Endothelial cell of umbilical vein (primary cell): ENCODE data around the gene STAU1. TPM values are rescaled to one million over a fixed set of nuclear protein-coding genes. Genes with fewer than 3 reads are reported as not detected.

Experiments used
- BruUV-seq: library from RNA; stranded (reverse); fragments of 400-500 nt; replicated peaks from 2 replicates; lab custom pipeline; 2021; lab: Mats Ljungman, UMichigan
- CTCF ChIA-PET: fragments of 300-600, 350-600 bp; sonication (Branson Sonifier 250); formaldehyde crosslinking; loops from one replicate; lab custom pipeline; 2021; ENCODE audit warnings: antibody characterized with exemption, inconsistent platforms; lab: Charles Lee
- POLR2A ChIA-PET: fragments of 300-600, 350-600 bp; sonication (Branson Sonifier 250); formaldehyde crosslinking; loops from one replicate; lab custom pipeline; 2021; ENCODE audit warnings: antibody characterized with exemption, inconsistent platforms; lab: Charles Lee
- DNase-seq: peaks from one replicate; pipeline ENCODE4 v3.0.0-alpha.2; 2011; ENCODE audit warnings: low read depth, low spot score
- FAIRE-seq: peaks from 2 replicates; lab custom pipeline; 2011; peaks lifted over from hg19 to GRCh38; lab: Jason Lieb, UNC
- H2AFZ ChIP-seq: 2 replicates; pipeline ENCODE4 v1.6.0; 2012; ENCODE audit warnings: low read depth, low read length, control low read depth, inconsistent platforms
- H3K27ac ChIP-seq: 2 replicates; pipeline ENCODE4 v1.5.1; 2011; ENCODE audit warnings: low read depth, mild to moderate bottlenecking, control low read depth, low read length, moderate library complexity; ENCODE audit not compliant: insufficient read depth
- H3K27me3 ChIP-seq, 2 experiments: 2 replicates each; pipeline versions ENCODE4 v1.6.0 to v1.6.1; 2011; ENCODE audit warnings: low read length in 2 of 2, mixed read lengths in 1 of 2; ENCODE audit not compliant: control insufficient read depth in 2 of 2, insufficient read depth in 2 of 2
- H3K36me3 ChIP-seq, 2 experiments: 2 replicates in 1 of 2; 3 replicates in 1 of 2; pipeline ENCODE4 v1.5.1; 2011; ENCODE audit warnings: low read length in 2 of 2, mild to moderate bottlenecking in 1 of 2, moderate library complexity in 1 of 2; ENCODE audit not compliant: control insufficient read depth in 2 of 2, insufficient read depth in 2 of 2; ENCODE audit errors: extremely low read depth in 1 of 2
- H3K4me1 ChIP-seq: 3 replicates; pipeline ENCODE4 v1.5.1; 2011; ENCODE audit warnings: mild to moderate bottlenecking, low read length; ENCODE audit not compliant: control insufficient read depth, insufficient read depth; ENCODE audit errors: extremely low read depth
- H3K4me2 ChIP-seq: 2 replicates; pipeline ENCODE4 v1.6.1; 2011; ENCODE audit warnings: low read length, control low read depth, mixed read lengths; ENCODE audit not compliant: insufficient read depth
- H3K4me3 ChIP-seq, 3 experiments: fragments of 200-600 bp in 1 of 3; sonication (generic), shearing (Covaris generic) in 1 of 3; replicated peaks in 1 of 3; 2 replicates each; pipeline ENCODE4 v1.5.1; 2011 to 2016; ENCODE audit warnings: control low read depth in 3 of 3, low read length in 3 of 3, mild to moderate bottlenecking in 2 of 3, inconsistent platforms in 1 of 3, low read depth in 1 of 3, moderate library complexity in 1 of 3; ENCODE audit not compliant: insufficient read depth in 1 of 3
- H3K79me2 ChIP-seq: 2 replicates; pipeline ENCODE4 v1.6.0; 2012; ENCODE audit warnings: low read length, inconsistent platforms; ENCODE audit not compliant: control insufficient read depth, insufficient read depth
- H3K9ac ChIP-seq: replicated peaks from 2 replicates; pipeline ENCODE3; 2011; ENCODE audit warnings: low read length, control low read depth; ENCODE audit not compliant: insufficient read depth; ENCODE audit errors: extremely low read depth
- H3K9me1 ChIP-seq: replicated peaks from 3 replicates; pipeline ENCODE4 v1.6.0; 2011; ENCODE audit warnings: mild to moderate bottlenecking, low read length; ENCODE audit not compliant: control insufficient read depth, insufficient read depth; ENCODE audit errors: extremely low read depth
- H3K9me3 ChIP-seq: replicated peaks from 2 replicates; pipeline ENCODE4 v1.5.1; 2012; ENCODE audit warnings: low read length, inconsistent platforms; ENCODE audit not compliant: control insufficient read depth, insufficient read depth
- H4K20me1 ChIP-seq: replicated peaks from 2 replicates; pipeline ENCODE3; 2011; ENCODE audit warnings: mild to moderate bottlenecking, low read length; ENCODE audit not compliant: control insufficient read depth, insufficient read depth; ENCODE audit errors: extremely low read depth
- CTCF ChIP-seq, 2 donors: IDR thresholded peaks; 1 replicate in 1 of 2; 2 replicates in 1 of 2; pipeline ENCODE4 v1.5.1; 2011; ENCODE audit warnings: low read length in 2 of 2, mild to moderate bottlenecking in 2 of 2, moderate library complexity in 2 of 2, control low read depth in 1 of 2, inconsistent platforms in 1 of 2, low read depth in 1 of 2; ENCODE audit not compliant: insufficient read depth in 1 of 2; ENCODE audit errors: extremely low read depth in 1 of 2
- EZH2 ChIP-seq: IDR thresholded peaks from 2 replicates; pipeline ENCODE4 v1.6.1; 2012; ENCODE audit warnings: borderline replicate concordance, low read depth, mild to moderate bottlenecking, moderate library complexity, low read length, inconsistent platforms; ENCODE audit not compliant: severe bottlenecking
- FOS ChIP-seq: IDR thresholded peaks from 2 replicates; pipeline ENCODE4 v1.6.1; 2011; ENCODE audit warnings: mild to moderate bottlenecking, low read length, moderate library complexity, borderline replicate concordance; ENCODE audit not compliant: insufficient read depth
- GATA2 ChIP-seq: IDR thresholded peaks from 2 replicates; pipeline ENCODE4 v1.7.0; 2011; ENCODE audit warnings: low read depth, mild to moderate bottlenecking, moderate library complexity, mixed read lengths, low read length; ENCODE audit not compliant: insufficient read length, insufficient read depth
- JUN ChIP-seq: IDR thresholded peaks from 2 replicates; pipeline ENCODE4 v1.6.1; 2011; ENCODE audit warnings: borderline replicate concordance, low read depth; ENCODE audit not compliant: insufficient read length, insufficient read depth
- MYC ChIP-seq: IDR thresholded peaks from one replicate; pipeline ENCODE4 v1.6.1; 2011; ENCODE audit warnings: mild to moderate bottlenecking, low read depth, low read length
- POLR2A ChIP-seq: IDR thresholded peaks from 2 replicates; pipeline ENCODE4 v1.6.1; 2012; ENCODE audit warnings: low read depth, mild to moderate bottlenecking, control low read depth, low read length
- POLR2AphosphoS5 ChIP-seq: IDR thresholded peaks from 2 replicates; pipeline ENCODE4 v1.6.1; 2012; ENCODE audit warnings: low read depth, mild to moderate bottlenecking, control low read depth, low read length, moderate library complexity; ENCODE audit not compliant: insufficient read depth
- dilution Hi-C: fragments of 300-500 bp; cut with MboI; formaldehyde crosslinking; loops from one replicate; pipeline ENCODE4 v1.15.0; 2019; ENCODE audit warnings: low sequenced_read_pairs; ENCODE audit not compliant: extremely low pct_ligation_motif_present
- intact Hi-C: fragments of 100-400 bp; cut with micrococcal nuclease; formaldehyde crosslinking; loops from one replicate; pipeline ENCODE4 v1.10.0; 2022
- polyA plus RNA-seq, 4 experiments: library from polyadenylated mRNA; depleted of rRNA in 3 of 4; stranded (reverse) in 3 of 4; unstranded in 1 of 4; fragments of >200 nt; gene quantifications; 2 replicates each; pipeline versions ENCODE4 v1.2.1 to v1.2.3, GENCODE V29; 2011 to 2012; ENCODE audit warnings: missing spikeins in 1 of 4
- total RNA-seq: library from RNA; stranded (reverse); gene quantifications from 2 replicates; pipeline ENCODE4 v1.2.3, GENCODE V29; 2021
- TF ChIP-seq, protein P1 (sequence below): IDR thresholded peaks from 2 replicates; pipeline ENCODE4 v1.6.1; 2011; ENCODE audit not compliant: insufficient read depth, insufficient read length

The STAU1 gene
- total and polyA plus RNA-seq, 2 donors (not counting 3 experiments of a cell fraction or from before 2014, with no cell fraction given), result 53.1 to 98.1 TPM

DNA sequence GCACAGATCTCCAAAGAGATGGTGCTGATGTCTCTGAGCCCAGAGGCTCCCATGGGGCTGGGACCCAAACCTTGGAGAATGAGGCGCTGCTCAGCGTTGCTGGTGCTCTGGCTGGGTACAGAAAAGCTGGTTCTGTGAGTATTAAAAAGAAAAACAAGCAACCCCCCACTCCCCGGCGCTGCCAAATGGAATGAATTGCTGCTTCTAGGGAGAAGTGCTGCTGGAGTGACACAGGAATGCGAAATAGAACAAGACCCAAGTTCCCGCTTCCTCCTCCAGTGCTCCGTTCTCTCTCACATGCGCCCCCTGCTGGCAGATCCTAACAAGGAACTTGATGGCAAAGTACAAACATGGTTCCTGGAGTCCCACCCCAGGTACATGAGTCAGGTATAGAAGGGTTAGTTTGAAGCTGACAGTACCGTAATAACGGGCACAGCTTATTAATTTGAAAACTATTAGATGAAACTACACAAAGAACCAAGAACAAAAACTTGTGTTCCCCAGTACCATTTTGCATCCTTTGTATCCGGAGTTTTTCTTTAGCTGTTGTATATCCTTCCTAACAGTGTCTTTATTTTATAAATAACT, 29.0 kb upstream of the STAU1 start:
- H3K27ac ChIP-seq, result no peak overlapping the region
- BruUV-seq, result no TSS peak
- H3K79me2 ChIP-seq, result peaks cover 19% of the 10 kb centered on the region
- no peaks in the 10 kb centered on the region for H3K9me3 ChIP-seq
- no peak overlapping the region for H3K9ac ChIP-seq
- TF ChIP-seq CTCF (IDR thresholded peaks at IDR 0.05; ENCODE audit: extremely low read depth in 1 of 2, insufficient read depth in 1 of 2, low read depth in 1 of 2, low read length in 2 of 2) (peak; percentile 88), POLR2A (no peak), POLR2AphosphoS5 (no peak), EZH2 (no peak), GATA2 (no peak)
- peak overlapping the region; percentile 41 for H3K4me2 ChIP-seq
- no peaks in the 10 kb centered on the region for H3K27me3 ChIP-seq
- peak overlapping the region; percentile 89 for H2AFZ ChIP-seq
- H3K4me1 ChIP-seq, result peaks cover 6% of the 10 kb centered on the region
- FAIRE-seq (peak; percentile 94), DNase-seq (peak; percentile 89)
- no peak overlapping the region for H3K4me3 ChIP-seq
- intact Hi-C loops, result loop anchor here (1.0 kb wide), 2 partner anchors 29 to 84 kb away; partner anchors contain the start of gene STAU1
- CTCF ChIA-PET, result interaction anchor here (0.6 to 4.8 kb wide), 41 partner anchors 11 to 220 kb away, joined by 3 to 170 read pairs (median 4); partner anchors contain the start of gene STAU1
- H3K9me1 ChIP-seq, result no peaks in the 10 kb centered on the region
- no peaks in the 10 kb centered on the region for H4K20me1 ChIP-seq
- peaks cover 0 to 8% of the 10 kb centered on the region in 2 experiments for H3K36me3 ChIP-seq
- dilution Hi-C loops, result no loop called here
- POLR2A ChIA-PET, result no interaction called here

GRCh38 chr20:49215232-49215631, 27.1 kb upstream of the STAU1 start:
- DNase-seq, result no peak
- no peak overlapping the region for H3K9ac ChIP-seq
- POLR2A ChIA-PET, result no interaction called here
- H3K4me2 ChIP-seq, result no peak overlapping the region
- intact Hi-C loops, result no loop called here
- no peaks in the 10 kb centered on the region for H3K9me3 ChIP-seq
- H3K4me1 ChIP-seq, result peaks cover 3% of the 10 kb centered on the region
- no peak overlapping the region for H2AFZ ChIP-seq
- FAIRE-seq, result no peak
- H3K4me3 ChIP-seq, result no peak overlapping the region
- no peaks in the 10 kb centered on the region for H3K27me3 ChIP-seq
- no TSS peak for BruUV-seq
- TF ChIP-seq FOS (no peak), JUN (no peak), MYC (no peak), POLR2AphosphoS5 (no peak), GATA2 (no peak), POLR2A (no peak), EZH2 (no peak), CTCF (IDR thresholded peaks at IDR 0.05; ENCODE audit: extremely low read depth in 1 of 2, insufficient read depth in 1 of 2, low read depth in 1 of 2, low read length in 2 of 2) (no peak)
- TF ChIP-seq, protein P1, sequence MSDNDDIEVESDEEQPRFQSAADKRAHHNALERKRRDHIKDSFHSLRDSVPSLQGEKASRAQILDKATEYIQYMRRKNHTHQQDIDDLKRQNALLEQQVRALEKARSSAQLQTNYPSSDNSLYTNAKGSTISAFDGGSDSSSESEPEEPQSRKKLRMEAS, result no peak
- H3K79me2 ChIP-seq, result peaks cover 10% of the 10 kb centered on the region
- dilution Hi-C loops, result no loop called here
- no peaks in the 10 kb centered on the region for H4K20me1 ChIP-seq
- CTCF ChIA-PET, result interaction anchor here (1.2 to 4.8 kb wide), 3 partner anchors 23 to 81 kb away, joined by 4 to 170 read pairs (median 4); no protein-coding TSS in a partner anchor
- no peaks in the 10 kb centered on the region for H3K36me3 ChIP-seq
- no peak overlapping the region for H3K27ac ChIP-seq
- no peaks in the 10 kb centered on the region for H3K9me1 ChIP-seq
